Left lung (tissue), 10 donors: ENCODE results near the gene TOP1. TPM values are rescaled to one million over a fixed set of nuclear protein-coding genes. Genes with fewer than 3 reads are reported as not detected.

Source experiments
- ATAC-seq: fragments of 200-7000 bp; cut with Tn5 transposase; one replicate; pipeline ENCODE4 v1.9.1; 2020; ENCODE audit warnings: moderate library complexity
- DNase-seq, 4 donors: peaks; one replicate each; pipeline ENCODE4 v3.0.0-alpha.2; 2013 to 2020
- H3K27ac ChIP-seq, 2 donors: fragments of 200-600 bp; sonication (generic) in 1 of 2; one replicate each; pipeline versions ENCODE4 v1.5.0 to v1.8.0; 2020 to 2021
- H3K27me3 ChIP-seq, 2 donors: fragments of 200-600 bp; sonication (generic) in 1 of 2; one replicate each; pipeline versions ENCODE4 v1.5.0 to v1.8.0; 2020 to 2021
- H3K36me3 ChIP-seq, 2 donors: fragments of 200-600 bp; sonication (generic) in 1 of 2; one replicate each; pipeline versions ENCODE4 v1.5.0 to v1.8.0; 2020 to 2021
- H3K4me1 ChIP-seq, 2 donors: fragments of 200-600 bp; one replicate each; pipeline ENCODE4 v1.8.0; 2021
- H3K4me3 ChIP-seq, 2 donors: fragments of 200-600 bp; sonication (generic) in 1 of 2; one replicate each; pipeline versions ENCODE4 v1.5.0 to v1.8.0; 2020 to 2021; ENCODE audit warnings: mild to moderate bottlenecking in 1 of 2
- H3K9me3 ChIP-seq, 2 donors: fragments of 200-600 bp; sonication (generic) in 1 of 2; one replicate each; pipeline versions ENCODE4 v1.5.0 to v1.8.0; 2020 to 2021
- CTCF ChIP-seq, 2 donors: fragments of 200-600 bp; sonication (generic) in 1 of 2; IDR thresholded peaks; one replicate each; pipeline versions ENCODE4 v1.5.0 to v1.8.0; 2021; ENCODE audit warnings: antibody characterized with exemption in 2 of 2
- intact Hi-C, 2 donors: fragments of 100-400 bp; cut with DNase I; formaldehyde crosslinking; loops; one replicate each; pipeline versions ENCODE4 v1.11.2 to v1.14.2; 2022
- polyA plus RNA-seq, 6 donors: library from polyadenylated mRNA; unstranded; fragments of 120-200 nt; gene quantifications; one replicate each; pipeline ENCODE4 v1.2.1, GENCODE V29; 2013; ENCODE audit not compliant: insufficient read length in 6 of 6
- total RNA-seq, 2 donors: library from RNA; stranded (reverse); fragmentation: NEBNext Ultra II Directional; extraction: Animal tissue kit (Norgen Biotek cat#: 25700); gene quantifications; one replicate each; pipeline ENCODE4 v1.2.1, GENCODE V29; 2021
- donor health status: DM: no; HTN: yes; CAD: no.
- donor health status: DM: no; HTN: no; CAD: no.

TOP1 gene
- total and polyA plus RNA-seq, 8 donors = 68.0 to 99.3 (median 95.5) TPM

DNA sequence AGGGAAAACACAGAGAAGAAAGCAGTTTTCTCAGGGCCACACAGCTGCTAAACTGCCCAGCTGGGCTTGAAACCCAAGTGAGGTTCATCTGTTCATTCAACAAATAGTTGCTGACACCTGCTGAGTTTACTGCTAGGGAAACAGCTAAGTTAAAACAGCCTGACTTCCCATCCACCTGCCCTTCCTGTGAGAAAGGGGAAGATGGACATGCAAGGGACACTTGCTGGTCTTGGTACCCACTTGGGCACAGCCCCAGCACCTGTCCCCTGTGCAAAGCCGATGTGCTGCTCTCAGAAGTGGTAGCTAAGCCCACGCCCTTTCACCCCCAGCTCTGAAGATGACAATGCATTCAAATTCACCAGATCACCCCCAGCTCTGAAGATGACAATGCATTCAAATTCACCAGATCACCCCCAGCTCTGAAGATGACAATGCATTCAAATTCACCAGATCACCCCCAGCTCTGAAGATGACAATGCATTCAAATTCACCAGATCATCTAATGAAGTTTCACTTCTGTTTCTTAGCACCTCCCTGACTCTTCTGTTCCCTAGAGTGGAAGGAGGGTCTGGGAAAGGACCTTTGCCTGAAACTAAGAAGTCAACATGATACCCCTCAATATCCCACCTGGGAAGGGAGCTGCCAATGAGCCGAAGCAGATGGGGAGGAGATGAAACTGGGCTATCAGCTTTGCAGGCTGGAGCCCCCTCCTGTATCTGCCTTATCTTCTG is 46.0 kb upstream of the TOP1 start:
- intact Hi-C loops = no loop called here

DNA sequence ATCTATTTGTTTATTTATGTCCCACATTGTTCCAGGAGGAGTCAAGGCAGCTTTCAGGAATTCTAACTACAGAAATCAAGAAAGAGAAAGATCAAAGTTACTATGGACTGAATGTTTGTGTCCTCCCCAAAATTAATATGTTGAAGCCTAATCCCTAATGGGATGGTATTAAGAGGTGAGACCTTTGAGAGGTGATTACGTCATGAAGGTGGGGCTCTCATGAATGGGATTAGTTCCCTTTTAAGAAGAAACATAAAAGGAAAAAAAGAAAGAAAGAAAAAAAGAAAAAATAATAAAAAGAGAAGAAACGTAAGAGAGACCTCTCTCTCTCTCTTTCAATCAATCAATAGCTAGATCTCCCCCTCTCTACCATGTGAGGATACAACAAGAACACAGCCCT is 44.7 kb upstream of the TOP1 start:
- intact Hi-C loops = no loop called here
- no peak for ATAC-seq

More for the DNA sequence above, 46.0 kb upstream of the TOP1 start:
- H3K36me3 ChIP-seq = no peaks in the 10 kb centered on the region
- H3K4me3 ChIP-seq = no peak overlapping the region
- ATAC-seq = no peak
- H3K27ac ChIP-seq = no peak overlapping the region
- H3K9me3 ChIP-seq = peaks cover 0 to 8% of the 10 kb centered on the region in 2 donors
- no peak for DNase-seq
- no peak for TF ChIP-seq CTCF (IDR thresholded peaks at IDR 0.05)
- H3K4me1 ChIP-seq = no peaks in the 10 kb centered on the region
- no peaks in the 10 kb centered on the region for H3K27me3 ChIP-seq

DNA sequence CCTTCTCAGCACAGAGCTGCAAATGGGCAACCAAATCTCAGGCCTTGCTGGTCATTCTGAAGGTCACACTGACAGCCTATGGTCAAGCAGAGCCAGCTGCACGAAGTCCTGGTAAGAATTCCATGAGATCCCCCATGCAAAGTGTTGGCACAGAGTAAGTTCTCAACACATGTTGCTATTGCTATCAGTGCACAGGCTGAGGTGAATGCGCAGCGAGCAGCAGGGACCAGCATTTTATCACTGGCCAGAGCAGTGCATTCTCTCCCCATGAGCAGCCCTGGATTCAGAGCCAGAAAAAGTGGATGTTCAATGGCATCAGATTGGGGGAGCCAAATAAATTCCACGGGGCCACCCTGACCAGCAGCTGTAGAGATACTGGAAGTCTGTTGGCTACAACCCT is 44.1 kb upstream of the TOP1 start:
- intact Hi-C loops = no loop called here

More for the DNA sequence above, 44.7 kb upstream of the TOP1 start:
- H3K27me3 ChIP-seq = no peaks in the 10 kb centered on the region
- no peak overlapping the region for H3K27ac ChIP-seq
- no peak for DNase-seq
- no peaks in the 10 kb centered on the region for H3K4me1 ChIP-seq
- TF ChIP-seq CTCF (IDR thresholded peaks at IDR 0.05) = no peak
- H3K9me3 ChIP-seq = no peaks in the 10 kb centered on the region
- H3K4me3 ChIP-seq = no peak overlapping the region
- H3K36me3 ChIP-seq = no peaks in the 10 kb centered on the region

GRCh38 chr20:40986774-40987173 is 41.8 kb upstream of the TOP1 start:
- intact Hi-C loops = no loop called here
- Histone ChIP-seq H3K27me3 (no peaks in the 10 kb centered on the region), H3K4me1 (peaks cover 4 to 16% of the 10 kb centered on the region in 2 donors), H3K27ac (no peak overlapping the region), H3K4me3 (no peak overlapping the region), H3K9me3 (no peaks in the 10 kb centered on the region), H3K36me3 (no peaks in the 10 kb centered on the region)
- no peak for DNase-seq
- no peak for ATAC-seq
- no peak for TF ChIP-seq CTCF (IDR thresholded peaks at IDR 0.05)

More for the DNA sequence above, 44.1 kb upstream of the TOP1 start:
- Histone ChIP-seq H3K4me1 (no peaks in the 10 kb centered on the region), H3K36me3 (no peaks in the 10 kb centered on the region), H3K27me3 (no peaks in the 10 kb centered on the region), H3K4me3 (no peak overlapping the region), H3K27ac (no peak overlapping the region), H3K9me3 (no peaks in the 10 kb centered on the region)
- no peak for DNase-seq
- ATAC-seq = no peak
- no peak for TF ChIP-seq CTCF (IDR thresholded peaks at IDR 0.05)

DNA sequence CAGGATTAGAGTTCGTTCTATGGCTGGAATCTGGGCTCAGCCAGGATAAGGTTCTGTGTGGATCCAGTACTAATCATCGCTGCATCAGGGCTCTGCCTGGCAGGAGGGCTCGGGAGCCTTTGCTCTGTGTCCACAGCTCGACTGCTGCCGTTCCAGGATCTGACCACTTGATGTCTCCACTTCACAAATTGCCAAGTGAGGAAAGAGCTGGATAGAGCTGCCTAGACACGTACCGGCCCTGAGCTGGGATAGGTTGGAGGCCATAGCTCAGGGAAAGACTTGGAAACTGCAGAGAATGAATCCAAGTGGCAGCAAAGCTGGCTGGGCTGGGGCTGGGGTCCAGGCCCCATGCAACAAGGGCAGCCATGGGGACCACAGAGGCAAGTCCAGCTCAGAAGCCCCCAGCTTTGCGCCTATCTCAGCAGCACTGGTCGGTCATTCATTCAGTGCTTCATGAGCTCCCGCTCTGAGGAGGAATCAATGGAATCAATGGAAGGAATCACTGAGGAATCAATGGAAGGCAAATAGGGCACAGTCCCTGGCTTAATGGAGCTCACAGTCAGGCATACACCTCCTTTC is 38.0 kb upstream of the TOP1 start:
- H3K4me1 ChIP-seq = peaks cover 4 to 24% of the 10 kb centered on the region in 2 donors
- peak; percentile 99 for ATAC-seq
- H3K9me3 ChIP-seq = no peaks in the 10 kb centered on the region
- peak; percentile 64 to 81 for TF ChIP-seq CTCF (IDR thresholded peaks at IDR 0.05)
- H3K36me3 ChIP-seq = no peaks in the 10 kb centered on the region
- DNase-seq = peak; percentile 67 to 85 (median 80)
- peak overlapping the region in 1 of 2 donors; percentile 73 for H3K27ac ChIP-seq
- H3K4me3 ChIP-seq = no peak overlapping the region
- intact Hi-C loops = loop anchor here in 1 of 2 donors (5.0 kb wide), 1 partner anchor 102 kb away; no protein-coding TSS in a partner anchor
- no peaks in the 10 kb centered on the region for H3K27me3 ChIP-seq
